Measurements from ENCODE around the gene MTMR12.

The MTMR12 gene

DNA sequence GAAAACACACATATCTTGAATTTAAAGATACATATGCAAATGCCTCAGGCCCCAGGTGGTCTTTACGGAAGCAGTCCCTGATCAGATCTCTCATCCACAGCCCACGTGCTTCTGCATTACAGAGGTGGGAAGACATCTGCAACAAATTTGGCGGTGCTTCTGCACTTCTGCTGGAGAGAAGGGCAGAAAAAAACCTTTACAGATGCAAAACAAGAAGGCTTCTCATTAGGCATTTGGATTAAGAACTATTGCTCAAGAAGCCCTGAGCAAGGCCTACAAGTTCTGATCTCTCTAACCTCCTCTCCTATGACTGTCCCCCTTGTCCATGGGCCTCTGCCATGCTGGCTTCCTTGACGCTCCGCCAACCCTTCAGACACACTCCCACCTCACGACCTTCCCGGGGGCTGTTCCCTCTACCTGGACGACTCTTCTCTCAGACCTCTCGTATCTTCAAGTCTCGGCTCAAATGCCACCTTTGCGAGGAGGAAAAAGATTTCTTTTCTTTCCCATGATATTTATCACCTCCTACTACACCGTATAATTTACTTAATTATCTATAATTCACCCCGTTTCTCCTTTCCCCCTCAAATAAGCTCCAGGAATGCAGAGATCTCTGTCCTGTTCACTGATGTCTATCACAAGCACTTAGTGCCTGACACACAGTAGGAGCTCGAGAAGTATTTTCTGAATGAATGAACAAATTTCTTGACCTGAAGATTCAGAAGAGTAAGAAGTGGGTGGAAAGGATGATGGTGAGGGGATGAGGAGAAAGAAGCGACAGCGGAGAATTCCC lies 1.1 kb downstream of the MTMR12 start:
- DNase-seq (ENCODE audit: low read depth in 2 of 2): peak; percentile 16 to 23

DNA sequence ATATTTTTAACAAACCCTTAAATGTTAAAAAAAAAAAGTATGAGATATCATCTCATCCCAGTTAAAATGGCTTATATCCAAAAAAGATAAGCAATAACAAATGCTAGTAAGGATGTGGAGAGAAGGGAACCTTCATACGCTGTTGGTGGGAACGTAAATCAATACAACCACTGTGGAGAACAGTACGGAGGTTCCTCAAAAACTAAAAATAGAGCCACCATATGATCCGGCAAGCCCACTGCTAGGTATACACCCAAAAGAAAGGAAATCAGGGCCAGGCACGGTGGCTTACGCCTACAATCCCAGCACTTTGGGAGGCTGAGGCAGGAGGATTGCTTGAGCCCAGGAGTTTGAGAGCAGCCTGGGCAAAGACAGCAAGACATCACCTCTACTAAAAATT lies 3.0 kb downstream of the MTMR12 start:
- no peak for DNase-seq (ENCODE audit: low read depth in 2 of 2)
- TF ChIP-seq, protein P1, sequence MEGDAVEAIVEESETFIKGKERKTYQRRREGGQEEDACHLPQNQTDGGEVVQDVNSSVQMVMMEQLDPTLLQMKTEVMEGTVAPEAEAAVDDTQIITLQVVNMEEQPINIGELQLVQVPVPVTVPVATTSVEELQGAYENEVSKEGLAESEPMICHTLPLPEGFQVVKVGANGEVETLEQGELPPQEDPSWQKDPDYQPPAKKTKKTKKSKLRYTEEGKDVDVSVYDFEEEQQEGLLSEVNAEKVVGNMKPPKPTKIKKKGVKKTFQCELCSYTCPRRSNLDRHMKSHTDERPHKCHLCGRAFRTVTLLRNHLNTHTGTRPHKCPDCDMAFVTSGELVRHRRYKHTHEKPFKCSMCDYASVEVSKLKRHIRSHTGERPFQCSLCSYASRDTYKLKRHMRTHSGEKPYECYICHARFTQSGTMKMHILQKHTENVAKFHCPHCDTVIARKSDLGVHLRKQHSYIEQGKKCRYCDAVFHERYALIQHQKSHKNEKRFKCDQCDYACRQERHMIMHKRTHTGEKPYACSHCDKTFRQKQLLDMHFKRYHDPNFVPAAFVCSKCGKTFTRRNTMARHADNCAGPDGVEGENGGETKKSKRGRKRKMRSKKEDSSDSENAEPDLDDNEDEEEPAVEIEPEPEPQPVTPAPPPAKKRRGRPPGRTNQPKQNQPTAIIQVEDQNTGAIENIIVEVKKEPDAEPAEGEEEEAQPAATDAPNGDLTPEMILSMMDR (IDR thresholded peaks at IDR 0.05; ENCODE audit: low read depth, low read length): no peak
- no peak overlapping the region for H3K4me3 ChIP-seq (replicated peaks in 1 of 2; ENCODE audit: low read depth in 2 of 2, low read length in 2 of 2)

More for the DNA sequence above, 1.1 kb downstream of the MTMR12 start:
- TF ChIP-seq, protein P1 (IDR thresholded peaks at IDR 0.05; ENCODE audit: low read depth, low read length): no peak
- peak overlapping the region; percentile 72 to 79 for H3K4me3 ChIP-seq (replicated peaks in 1 of 2; ENCODE audit: low read depth in 2 of 2, low read length in 2 of 2)

- TF ChIP-seq, protein P1 (IDR thresholded peaks at IDR 0.05; ENCODE audit: low read depth, low read length): no peak
- H3K4me3 ChIP-seq (replicated peaks in 1 of 2; ENCODE audit: low read depth in 2 of 2, low read length in 2 of 2): no peak overlapping the region
- peak in 1 of 2 donors; percentile 43 for DNase-seq (ENCODE audit: low read depth in 2 of 2)
Measured at GRCh38 chr5:32308946-32309345, 3.8 kb downstream of the MTMR12 start.

- no peak for DNase-seq (ENCODE audit: low read depth in 2 of 2)
- no peak overlapping the region for H3K4me3 ChIP-seq (replicated peaks in 1 of 2; ENCODE audit: low read depth in 2 of 2, low read length in 2 of 2)
- TF ChIP-seq, protein P1 (IDR thresholded peaks at IDR 0.05; ENCODE audit: low read depth, low read length): no peak
Measured at GRCh38 chr5:32307769-32308194, 5.0 kb downstream of the MTMR12 start.

DNA sequence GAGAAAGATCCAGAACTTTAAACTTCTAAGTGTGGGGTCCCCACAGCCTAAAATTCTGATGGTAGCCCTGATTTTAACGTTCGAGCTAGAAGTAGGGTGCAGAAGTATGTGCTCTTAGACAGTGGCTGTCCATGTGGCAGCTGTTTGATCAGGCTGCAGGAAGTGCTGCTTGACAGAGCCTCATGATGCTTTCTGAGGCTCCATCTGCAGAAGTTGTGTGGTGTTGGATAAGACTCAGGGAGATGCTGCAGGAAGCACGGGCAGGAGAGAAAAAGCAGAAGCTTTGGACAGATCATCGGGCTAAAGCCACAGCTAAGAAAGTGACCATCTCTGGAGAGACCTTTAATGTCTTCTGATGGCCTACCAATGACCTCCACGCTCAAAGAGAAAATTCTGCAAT lies 8.1 kb downstream of the MTMR12 start:
- TF ChIP-seq, protein P1 (IDR thresholded peaks at IDR 0.05; ENCODE audit: low read depth, low read length): no peak
- no peak overlapping the region for H3K4me3 ChIP-seq (replicated peaks in 1 of 2; ENCODE audit: low read depth in 2 of 2, low read length in 2 of 2)
- no peak for DNase-seq (ENCODE audit: low read depth in 2 of 2)

- no peak for DNase-seq (ENCODE audit: low read depth in 2 of 2)
- H3K4me3 ChIP-seq (replicated peaks in 1 of 2; ENCODE audit: low read depth in 2 of 2, low read length in 2 of 2): no peak overlapping the region
- TF ChIP-seq, protein P1 (IDR thresholded peaks at IDR 0.05; ENCODE audit: low read depth, low read length): no peak
Measured at GRCh38 chr5:32303755-32304120, 9.0 kb downstream of the MTMR12 start.

Data from cardiac fibroblast (primary cell).